Loucy (cell line): Measurements from ENCODE around the gene NRXN3.

Experiments
- H2AFZ ChIP-seq: fragments of 200-600 bp; sonication (generic); 2 replicates; pipeline ENCODE4 v1.6.0; 2016; ENCODE audit warnings: antibody characterized with exemption, mild to moderate bottlenecking, low read length, moderate library complexity
- H3F3A ChIP-seq: fragments of 200-600 bp; 2 replicates; pipeline ENCODE4 v1.6.0; 2016; ENCODE audit warnings: antibody characterized with exemption, low read depth, mild to moderate bottlenecking
- H3K27me3 ChIP-seq: fragments of 200-600 bp; sonication (generic); 2 replicates; pipeline ENCODE4 v1.6.1; 2014; ENCODE audit warnings: low read length, mild to moderate bottlenecking; ENCODE audit not compliant: insufficient read depth, poor library complexity, severe bottlenecking
- H3K36me3 ChIP-seq: fragments of 200-600 bp; sonication (generic); 2 replicates; pipeline ENCODE4 v1.6.1; 2016; ENCODE audit warnings: low read length; ENCODE audit not compliant: insufficient read depth
- H3K4me1 ChIP-seq: fragments of 200-600 bp; sonication (generic); 2 replicates; pipeline ENCODE4 v1.5.1; 2014; ENCODE audit warnings: low read length, mild to moderate bottlenecking; ENCODE audit not compliant: insufficient read depth, poor library complexity, severe bottlenecking
- H3K4me2 ChIP-seq: fragments of 200-600 bp; sonication (generic); 2 replicates; pipeline ENCODE4 v1.6.0; 2014; ENCODE audit warnings: antibody characterized with exemption, low read length, low read depth, mild to moderate bottlenecking; ENCODE audit not compliant: poor library complexity, severe bottlenecking
- H3K4me3 ChIP-seq: fragments of 200-600 bp; sonication (generic); 2 replicates; pipeline ENCODE4 v1.5.1; 2014; ENCODE audit warnings: low read length, mild to moderate bottlenecking, mixed read lengths; ENCODE audit not compliant: poor library complexity, severe bottlenecking
- H3K79me2 ChIP-seq: fragments of 200-600 bp; sonication (generic); 2 replicates; pipeline ENCODE4 v1.6.1; 2014; ENCODE audit warnings: low read length; ENCODE audit not compliant: insufficient read depth
- H3K9ac ChIP-seq: fragments of 200-600 bp; sonication (generic); 2 replicates; pipeline ENCODE4 v1.6.0; 2014; ENCODE audit warnings: mild to moderate bottlenecking, low read depth, low read length, moderate library complexity; ENCODE audit not compliant: poor library complexity, severe bottlenecking
- H3K9me2 ChIP-seq: fragments of 200-600 bp; sonication (generic); replicated peaks from 2 replicates; pipeline ENCODE4 v1.6.1; 2016; ENCODE audit warnings: low read depth, low read length, mixed read lengths
- H3K9me3 ChIP-seq: fragments of 200-600 bp; sonication (generic); 2 replicates; pipeline ENCODE4 v1.6.1; 2014; ENCODE audit warnings: mild to moderate bottlenecking, antibody characterized with exemption, low read length, low read depth; ENCODE audit not compliant: insufficient read depth
- H4K20me1 ChIP-seq: fragments of 200-600 bp; sonication (generic); 2 replicates; pipeline ENCODE4 v1.6.0; 2014; ENCODE audit warnings: antibody characterized with exemption, low read length, mild to moderate bottlenecking; ENCODE audit not compliant: insufficient read depth, poor library complexity, severe bottlenecking
- CTCF ChIP-seq: fragments of 200-600 bp; sonication (generic); conservative IDR thresholded peaks from 2 replicates; pipeline ENCODE4 v1.5.1; 2014; ENCODE audit warnings: mild to moderate bottlenecking, antibody characterized with exemption, low read length
- EZH2phosphoT487 ChIP-seq: fragments of 200-600 bp; IDR thresholded peaks from 2 replicates; pipeline ENCODE4 v1.6.1; 2018; ENCODE audit warnings: antibody characterized with exemption, mild to moderate bottlenecking, moderate library complexity, borderline replicate concordance

The NRXN3 gene

GRCh38 chr14:79351011-79351410 is 1180.8 kb downstream of the NRXN3 start:
- no peak overlapping the region for H3K4me2 ChIP-seq
- no peaks in the 10 kb centered on the region for H3K9me3 ChIP-seq
- H3K4me3 ChIP-seq: no peak overlapping the region
- no peaks in the 10 kb centered on the region for H3K9me2 ChIP-seq
- H3K36me3 ChIP-seq: no peaks in the 10 kb centered on the region
- H3F3A ChIP-seq: no peaks in the 10 kb centered on the region
- H3K9ac ChIP-seq: no peak overlapping the region
- no peaks in the 10 kb centered on the region for H3K4me1 ChIP-seq
- TF ChIP-seq CTCF: no peak
- no peak for TF ChIP-seq EZH2phosphoT487
- no peak overlapping the region for H2AFZ ChIP-seq
- no peaks in the 10 kb centered on the region for H3K27me3 ChIP-seq
- no peaks in the 10 kb centered on the region for H3K79me2 ChIP-seq
- H4K20me1 ChIP-seq: no peaks in the 10 kb centered on the region

- H3K9me2 ChIP-seq: no peaks in the 10 kb centered on the region
- H3K36me3 ChIP-seq: no peaks in the 10 kb centered on the region
- H3K4me3 ChIP-seq: no peak overlapping the region
- H3K4me2 ChIP-seq: no peak overlapping the region
- H3K9ac ChIP-seq: no peak overlapping the region
- H3F3A ChIP-seq: no peaks in the 10 kb centered on the region
- H3K9me3 ChIP-seq: no peaks in the 10 kb centered on the region
- no peaks in the 10 kb centered on the region for H3K4me1 ChIP-seq
- H3K27me3 ChIP-seq: no peaks in the 10 kb centered on the region
- TF ChIP-seq CTCF (no peak), EZH2phosphoT487 (no peak)
- no peaks in the 10 kb centered on the region for H4K20me1 ChIP-seq
- H2AFZ ChIP-seq: no peak overlapping the region
- H3K79me2 ChIP-seq: no peaks in the 10 kb centered on the region
Observed at GRCh38 chr14:79352076-79352630, 1182.0 kb downstream of the NRXN3 start.

GRCh38 chr14:79354336-79354735 is 1184.2 kb downstream of the NRXN3 start:
- Histone ChIP-seq H3K4me2 (no peak overlapping the region), H3K4me1 (no peaks in the 10 kb centered on the region), H3K9me2 (no peaks in the 10 kb centered on the region), H3K4me3 (no peak overlapping the region), H3K9ac (no peak overlapping the region), H3F3A (no peaks in the 10 kb centered on the region), H2AFZ (no peak overlapping the region), H3K36me3 (no peaks in the 10 kb centered on the region), H3K9me3 (no peaks in the 10 kb centered on the region), H4K20me1 (no peaks in the 10 kb centered on the region), H3K27me3 (no peaks in the 10 kb centered on the region), H3K79me2 (no peaks in the 10 kb centered on the region)
- no peak for TF ChIP-seq CTCF
- no peak for TF ChIP-seq EZH2phosphoT487
